Measurements from ENCODE around the gene TTC19. TPM values are rescaled to one million over a fixed set of nuclear protein-coding genes. Genes with fewer than 3 reads are reported as not detected.
"Not testable (repeated sequence)": the region's sequence is repeated elsewhere in the genome, so short reads cannot be mapped to it uniquely, and the experiment has no call there.

Gene TTC19
- total RNA-seq, 1 experiment from 2014 or later = 28.4 TPM

- intact Hi-C loops (cut with micrococcal nuclease; ENCODE audit: unreplicated experiment) = no loop called here
- BruUV-seq (replicated peaks) = no TSS peak
- Histone ChIP-seq H3K27me3 (ENCODE audit: control insufficient read depth, insufficient read depth, low read length) (no peaks in the 10 kb centered on the region), H3K4me3 (ENCODE audit: low read depth in 2 of 2, low read length in 2 of 2) (no peak overlapping the region), H3K27ac (ENCODE audit: low read length) (no peak overlapping the region), H3K4me1 (ENCODE audit: control insufficient read depth, insufficient read depth, low read length) (no peaks in the 10 kb centered on the region), H3K9me3 (ENCODE audit: control insufficient read depth, insufficient read depth, low read depth, low read length) (no peaks in the 10 kb centered on the region), H3K36me3 (ENCODE audit: control insufficient read depth, insufficient read depth, low read length) (peaks cover 8% of the 10 kb centered on the region)
- ChIA-PET POLR2A (no interaction called here), CTCF (no interaction called here)
- TF ChIP-seq SIN3A (IDR thresholded peaks at IDR 0.05; ENCODE audit: borderline replicate concordance, insufficient read depth, low read depth, low read length) (no peak), REST (IDR thresholded peaks at IDR 0.05; ENCODE audit: insufficient read depth in 1 of 2, low read depth in 2 of 2, low read length in 1 of 2) (no peak), POLR2AphosphoS5 (IDR thresholded peaks at IDR 0.05; ENCODE audit: low read depth, low read length) (no peak), TCF7L2 (IDR thresholded peaks at IDR 0.05; ENCODE audit: low read depth, low read length) (no peak), CTCF (IDR thresholded peaks at IDR 0.05) (no peak)
- in situ Hi-C loops (cut with HindIII; ENCODE audit: low pct_unique_long_range_greater_than_20kb, low sequenced_read_pairs) = no loop called here
- DNase-seq (ENCODE audit: low read depth, low spot score) (no peak), ATAC-seq (no peak)
Observed at GRCh38 chr17:16052486-16052885, 52.9 kb downstream of the TTC19 start.

GRCh38 chr17:16055139-16055538, 55.5 kb downstream of the TTC19 start:
- DNase-seq (ENCODE audit: low read depth, low spot score); H3K27ac ChIP-seq (ENCODE audit: low read length); POLR2A ChIA-PET; BruUV-seq (replicated peaks); ATAC-seq; CTCF ChIA-PET; H3K4me3 ChIP-seq (ENCODE audit: low read depth in 2 of 2, low read length in 2 of 2); H3K4me1 ChIP-seq (ENCODE audit: control insufficient read depth, insufficient read depth, low read length); intact Hi-C loops (cut with micrococcal nuclease; ENCODE audit: unreplicated experiment); H3K27me3 ChIP-seq (ENCODE audit: control insufficient read depth, insufficient read depth, low read length); H3K9me3 ChIP-seq (ENCODE audit: control insufficient read depth, insufficient read depth, low read depth, low read length); in situ Hi-C loops (cut with HindIII; ENCODE audit: low pct_unique_long_range_greater_than_20kb, low sequenced_read_pairs): not testable (repeated sequence)
- H3K36me3 ChIP-seq (ENCODE audit: control insufficient read depth, insufficient read depth, low read length) = peaks cover 12% of the 10 kb centered on the region

GRCh38 chr17:16061631-16062030, 62.0 kb downstream of the TTC19 start:
- ChIA-PET CTCF (no interaction called here), POLR2A (no interaction called here)
- Histone ChIP-seq H3K36me3 (ENCODE audit: control insufficient read depth, insufficient read depth, low read length) (peaks cover 34% of the 10 kb centered on the region), H3K27ac (ENCODE audit: low read length) (no peak overlapping the region), H3K4me1 (ENCODE audit: control insufficient read depth, insufficient read depth, low read length) (no peaks in the 10 kb centered on the region), H3K4me3 (ENCODE audit: low read depth in 2 of 2, low read length in 2 of 2) (no peak overlapping the region), H3K27me3 (ENCODE audit: control insufficient read depth, insufficient read depth, low read length) (no peaks in the 10 kb centered on the region), H3K9me3 (ENCODE audit: control insufficient read depth, insufficient read depth, low read depth, low read length) (no peaks in the 10 kb centered on the region)
- in situ Hi-C loops (cut with HindIII; ENCODE audit: low pct_unique_long_range_greater_than_20kb, low sequenced_read_pairs) = no loop called here
- intact Hi-C loops (cut with micrococcal nuclease; ENCODE audit: unreplicated experiment) = no loop called here
- TF ChIP-seq POLR2AphosphoS5 (IDR thresholded peaks at IDR 0.05; ENCODE audit: low read depth, low read length) (no peak), REST (IDR thresholded peaks at IDR 0.05; ENCODE audit: insufficient read depth in 1 of 2, low read depth in 2 of 2, low read length in 1 of 2) (no peak), CTCF (IDR thresholded peaks at IDR 0.05) (no peak), TCF7L2 (IDR thresholded peaks at IDR 0.05; ENCODE audit: low read depth, low read length) (no peak), SIN3A (IDR thresholded peaks at IDR 0.05; ENCODE audit: borderline replicate concordance, insufficient read depth, low read depth, low read length) (no peak)
- no peak for DNase-seq (ENCODE audit: low read depth, low spot score)
- ATAC-seq = no peak
- BruUV-seq (replicated peaks) = no TSS peak

Data from Panc1 (cell line).